Measurements from ENCODE around the gene MRPS11. TPM values are rescaled to one million over a fixed set of nuclear protein-coding genes. Genes with fewer than 3 reads are reported as not detected.

The MRPS11 gene
- polyA plus RNA-seq, 1 donor from 2014 or later = 57.5 TPM

DNA sequence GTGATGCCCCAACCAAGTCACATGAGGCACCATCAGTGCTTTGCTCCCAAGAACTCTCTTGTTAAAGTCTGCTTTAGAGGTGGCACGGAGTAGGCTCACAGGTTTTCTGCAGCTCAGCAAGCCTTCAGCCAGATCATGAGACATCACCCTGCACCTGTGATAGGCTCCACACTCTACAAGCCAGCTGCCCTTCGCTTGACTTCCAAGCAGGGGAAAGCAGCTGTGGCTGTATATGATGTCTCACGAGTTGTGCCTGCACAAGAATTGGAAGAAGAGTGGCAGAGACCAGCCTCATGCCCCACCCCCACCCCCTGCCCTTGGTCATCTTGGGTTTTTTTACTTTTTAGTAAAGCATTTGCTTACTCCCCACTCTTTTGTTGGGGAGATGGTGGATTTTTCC, 22.5 kb downstream of the MRPS11 start:
- H3K79me2 ChIP-seq (replicated peaks; ENCODE audit: insufficient read depth, low read length) = no peaks in the 10 kb centered on the region
- no peak overlapping the region for H3K4me2 ChIP-seq (ENCODE audit: low read length)
- TF ChIP-seq EP300 (conservative IDR thresholded peaks at IDR 0.05; ENCODE audit: poor library complexity, severe bottlenecking) (no peak), SMC3 (conservative IDR thresholded peaks at IDR 0.05; ENCODE audit: poor library complexity) (no peak), REST (IDR thresholded peaks at IDR 0.05; ENCODE audit: borderline replicate concordance) (no peak), POLR2AphosphoS5 (IDR thresholded peaks at IDR 0.05) (no peak), MXI1 (conservative IDR thresholded peaks at IDR 0.05; ENCODE audit: poor library complexity, severe bottlenecking) (no peak), EZH2 (IDR thresholded peaks at IDR 0.05; ENCODE audit: borderline replicate concordance, insufficient read depth, low read length, poor library complexity, severe bottlenecking) (no peak), RAD21 (conservative IDR thresholded peaks at IDR 0.05) (no peak), TAF1 (IDR thresholded peaks at IDR 0.05; ENCODE audit: low read depth) (no peak), CTCF (IDR thresholded peaks at IDR 0.05; ENCODE audit: poor library complexity, severe bottlenecking) (no peak)
- no peaks in the 10 kb centered on the region for H3K36me3 ChIP-seq (ENCODE audit: insufficient read depth, low read length)
- H3K9me3 ChIP-seq (ENCODE audit: low read length) = no peaks in the 10 kb centered on the region
- H3K4me3 ChIP-seq (ENCODE audit: low read length) = no peak overlapping the region
- no peaks in the 10 kb centered on the region for H4K20me1 ChIP-seq (ENCODE audit: insufficient read depth)
- H2AFZ ChIP-seq (ENCODE audit: low read depth, low read length) = no peak overlapping the region
- H3K9ac ChIP-seq (ENCODE audit: low read length) = no peak overlapping the region
- no peaks in the 10 kb centered on the region for H3K9me2 ChIP-seq (ENCODE audit: insufficient read depth, low read length)
- H3K27me3 ChIP-seq (ENCODE audit: insufficient read depth, low read depth, low read length) = no peaks in the 10 kb centered on the region
- H3K27ac ChIP-seq (ENCODE audit: low read length) = no peak overlapping the region
- H3F3A ChIP-seq (ENCODE audit: insufficient read depth, low read length, poor library complexity, severe bottlenecking) = no peaks in the 10 kb centered on the region

DNA sequence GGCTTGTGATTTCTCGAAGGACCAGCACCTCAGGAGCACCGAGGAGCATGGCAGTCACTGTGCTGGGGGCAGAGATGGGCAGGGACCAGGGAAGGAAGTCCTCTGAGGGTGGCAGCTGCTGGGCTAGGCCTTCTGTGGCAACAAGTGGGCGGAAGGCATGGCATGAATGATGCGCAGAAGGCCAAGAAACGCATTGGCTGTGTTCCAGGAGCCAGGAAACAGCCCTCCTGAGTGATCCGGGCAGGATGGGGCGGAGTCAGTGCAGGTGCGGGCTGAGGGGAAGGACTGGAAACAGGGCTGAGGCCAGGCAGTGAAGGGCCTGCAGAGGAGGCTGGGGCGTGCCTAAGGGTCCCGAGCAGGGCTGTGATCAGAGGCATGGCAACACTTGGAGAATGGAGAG, 23.6 kb downstream of the MRPS11 start:
- no peaks in the 10 kb centered on the region for H3K36me3 ChIP-seq (ENCODE audit: insufficient read depth, low read length)
- no peak overlapping the region for H3K4me2 ChIP-seq (ENCODE audit: low read length)
- H3K9ac ChIP-seq (ENCODE audit: low read length) = no peak overlapping the region
- H3K27me3 ChIP-seq (ENCODE audit: insufficient read depth, low read depth, low read length) = no peaks in the 10 kb centered on the region
- no peaks in the 10 kb centered on the region for H4K20me1 ChIP-seq (ENCODE audit: insufficient read depth)
- H3K27ac ChIP-seq (ENCODE audit: low read length) = no peak overlapping the region
- no peak overlapping the region for H2AFZ ChIP-seq (ENCODE audit: low read depth, low read length)
- no peaks in the 10 kb centered on the region for H3K9me2 ChIP-seq (ENCODE audit: insufficient read depth, low read length)
- no peaks in the 10 kb centered on the region for H3F3A ChIP-seq (ENCODE audit: insufficient read depth, low read length, poor library complexity, severe bottlenecking)
- TF ChIP-seq REST (IDR thresholded peaks at IDR 0.05; ENCODE audit: borderline replicate concordance) (no peak), RAD21 (conservative IDR thresholded peaks at IDR 0.05) (no peak), POLR2AphosphoS5 (IDR thresholded peaks at IDR 0.05) (no peak), MXI1 (conservative IDR thresholded peaks at IDR 0.05; ENCODE audit: poor library complexity, severe bottlenecking) (no peak), CTCF (IDR thresholded peaks at IDR 0.05; ENCODE audit: poor library complexity, severe bottlenecking) (no peak), EZH2 (IDR thresholded peaks at IDR 0.05; ENCODE audit: borderline replicate concordance, insufficient read depth, low read length, poor library complexity, severe bottlenecking) (no peak), SMC3 (conservative IDR thresholded peaks at IDR 0.05; ENCODE audit: poor library complexity) (no peak), TAF1 (IDR thresholded peaks at IDR 0.05; ENCODE audit: low read depth) (no peak), EP300 (conservative IDR thresholded peaks at IDR 0.05; ENCODE audit: poor library complexity, severe bottlenecking) (no peak)
- H3K79me2 ChIP-seq (replicated peaks; ENCODE audit: insufficient read depth, low read length) = no peaks in the 10 kb centered on the region
- H3K9me3 ChIP-seq (ENCODE audit: low read length) = no peaks in the 10 kb centered on the region
- no peak overlapping the region for H3K4me3 ChIP-seq (ENCODE audit: low read length)

Measured in neural cell (in vitro differentiated cells).